ENCODE results near the gene ABR. TPM values are rescaled to one million over a fixed set of nuclear protein-coding genes. Genes with fewer than 3 reads are reported as not detected.
"Not testable (repeated sequence)": the region's sequence is repeated elsewhere in the genome, so short reads cannot be mapped to it uniquely, and the experiment has no call there.

The ABR gene
- total RNA-seq, 2 donors from 2014 or later = 36.0 to 45.8 TPM

DNA sequence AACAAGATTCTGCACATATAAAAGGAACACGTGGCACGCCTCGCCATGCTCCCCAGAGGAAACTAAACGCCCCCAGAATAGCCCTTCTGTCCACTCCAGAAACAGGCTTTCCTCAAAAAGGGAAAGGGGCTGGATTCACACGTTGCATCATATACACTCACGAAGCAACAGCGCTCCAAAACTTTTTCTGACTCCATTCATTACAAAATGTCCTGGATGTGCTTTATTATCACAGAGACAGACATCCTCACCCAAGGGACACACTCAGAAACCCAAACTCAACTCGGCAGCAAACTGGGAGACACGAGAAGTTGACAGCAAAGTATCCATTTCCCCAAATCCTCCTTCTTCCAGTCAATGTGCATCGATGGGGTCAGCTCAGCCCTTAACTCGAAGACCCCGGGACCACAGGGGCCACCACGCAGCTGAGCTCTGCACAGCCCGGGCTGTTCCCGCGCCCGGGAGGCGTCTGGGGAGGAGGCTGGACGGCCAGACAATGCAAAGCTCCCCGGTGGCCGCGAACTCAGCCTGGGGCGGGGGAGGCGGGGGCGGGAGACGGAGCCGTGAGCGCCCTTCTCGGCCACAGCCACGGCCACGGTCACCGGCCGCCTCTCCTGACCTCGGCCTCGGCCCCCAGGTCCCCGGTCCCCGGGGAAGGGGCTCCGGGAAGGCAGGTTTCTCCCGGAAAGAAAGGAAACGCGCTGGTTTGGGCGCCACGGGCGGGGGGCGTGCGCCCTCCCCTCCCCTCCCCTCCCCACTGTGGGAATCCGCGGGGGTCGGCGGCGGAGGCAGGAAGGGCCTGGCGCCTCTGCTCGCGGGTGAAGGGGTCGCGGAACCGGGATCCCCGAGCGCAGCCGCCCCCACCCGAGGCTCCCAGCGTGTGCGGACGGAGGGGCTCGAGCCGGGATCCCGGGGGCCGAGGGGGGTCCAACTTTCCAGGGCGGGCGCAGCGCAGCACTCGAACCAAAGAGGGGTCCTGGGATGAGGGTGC, 201.4 kb downstream of the ABR start:
- Mint-ChIP-seq H3K36me3 (no peaks in the 10 kb centered on the region), H3K27ac (no peak overlapping the region), H3K9me3 (no peaks in the 10 kb centered on the region)
- ATAC-seq = no peak
- no peak for DNase-seq (ENCODE audit: low spot score in 2 of 2)

DNA sequence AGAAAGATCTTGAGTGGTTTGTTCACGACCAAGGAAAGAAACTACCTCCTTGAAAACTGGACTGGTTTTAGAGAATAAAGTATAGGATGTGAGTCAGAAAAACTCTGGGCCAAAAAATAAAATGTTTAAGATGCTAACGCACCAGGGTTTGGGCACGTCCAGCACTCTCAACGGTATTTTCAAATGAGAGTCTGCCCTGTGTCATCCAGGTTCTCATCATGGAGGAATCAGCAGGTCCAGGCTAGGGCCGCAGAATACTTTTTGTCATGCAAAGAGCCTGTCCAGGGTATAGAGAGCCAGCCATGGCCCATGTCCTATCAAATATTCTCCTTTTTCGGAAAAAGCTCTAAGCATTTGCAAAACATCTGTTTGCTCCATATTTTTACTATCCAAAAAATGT, 202.6 kb downstream of the ABR start:
- no peak for DNase-seq (ENCODE audit: low spot score in 2 of 2)
- H3K9me3 Mint-ChIP-seq = no peaks in the 10 kb centered on the region
- H3K27ac Mint-ChIP-seq = no peak overlapping the region
- no peak for ATAC-seq
- no peaks in the 10 kb centered on the region for H3K36me3 Mint-ChIP-seq

DNA sequence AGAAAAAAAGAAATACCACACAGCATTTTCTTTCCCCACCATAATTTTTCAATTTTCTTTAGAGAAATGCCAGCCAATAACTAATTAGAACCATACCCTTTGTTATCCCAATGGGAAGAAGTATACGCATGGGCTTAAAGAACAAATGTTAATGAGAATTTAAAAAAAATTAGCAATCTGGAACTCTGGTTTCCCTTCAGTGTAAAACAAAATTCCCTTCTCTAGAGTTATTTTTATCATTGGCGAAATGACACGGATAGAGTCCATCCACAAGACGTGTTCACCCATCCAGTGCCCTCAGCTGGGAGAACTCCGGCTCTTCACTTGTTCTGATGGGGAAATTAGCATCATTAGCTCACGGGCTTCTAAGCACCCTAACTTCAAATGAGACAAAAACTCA, 203.5 kb downstream of the ABR start:
- no peaks in the 10 kb centered on the region for H3K9me3 Mint-ChIP-seq
- no peak for ATAC-seq
- H3K27ac Mint-ChIP-seq = no peak overlapping the region

DNA sequence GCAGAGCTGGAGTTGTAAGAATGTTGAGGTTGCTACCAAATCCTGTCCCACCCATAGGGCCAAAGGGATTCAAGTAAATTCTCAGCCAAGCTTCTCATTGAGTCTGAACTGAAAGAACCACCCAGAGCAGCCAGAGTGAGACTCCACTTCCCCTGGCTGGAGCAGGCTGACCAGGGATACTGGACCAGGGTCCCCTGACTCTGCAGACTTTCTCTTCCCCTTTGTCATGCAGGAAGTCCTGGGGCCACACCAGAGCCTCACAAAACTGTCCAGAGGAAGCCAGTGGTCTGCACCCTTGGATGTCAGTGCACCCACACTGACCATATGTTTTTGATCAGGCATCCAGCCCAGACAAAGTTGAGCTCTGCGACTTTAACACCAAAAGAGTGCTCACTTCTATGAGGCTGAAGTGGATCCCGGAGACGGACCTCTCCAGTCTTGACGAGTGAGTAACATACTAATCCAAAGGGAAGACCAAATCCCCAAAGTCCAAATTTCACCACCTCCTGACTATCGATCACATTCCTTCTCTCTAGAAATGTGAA, 204.3 kb downstream of the ABR start:
- Mint-ChIP-seq H3K36me3 (no peaks in the 10 kb centered on the region), H3K27ac (no peak overlapping the region), H3K9me3 (no peaks in the 10 kb centered on the region)
- DNase-seq (ENCODE audit: low spot score in 2 of 2) (no peak), ATAC-seq (no peak)

More for the DNA sequence above, 203.5 kb downstream of the ABR start:
- no peaks in the 10 kb centered on the region for H3K36me3 Mint-ChIP-seq
- DNase-seq (ENCODE audit: low spot score in 2 of 2) = no peak

DNA sequence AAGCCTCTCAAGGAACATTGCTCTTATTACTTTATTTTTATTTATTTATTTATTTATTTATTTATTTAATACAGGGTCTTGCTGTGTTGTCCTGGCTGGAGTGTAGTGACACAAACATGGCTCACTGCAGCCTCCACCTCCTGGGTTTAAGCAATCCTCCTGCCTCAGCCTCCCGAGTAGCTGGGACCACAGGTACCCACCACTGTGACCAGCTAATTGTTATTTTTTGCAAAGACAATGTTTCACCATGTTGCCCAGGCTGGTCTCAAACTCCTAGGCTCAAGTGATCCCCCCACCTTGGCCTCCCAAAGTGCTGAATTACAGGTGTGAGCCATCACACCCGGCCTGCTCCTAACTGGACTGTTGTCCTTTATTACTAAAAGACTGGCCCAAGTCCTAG, 205.0 kb downstream of the ABR start:
- DNase-seq (ENCODE audit: low spot score in 2 of 2); H3K27ac Mint-ChIP-seq; H3K9me3 Mint-ChIP-seq; H3K36me3 Mint-ChIP-seq; ATAC-seq: not testable (repeated sequence)

DNA sequence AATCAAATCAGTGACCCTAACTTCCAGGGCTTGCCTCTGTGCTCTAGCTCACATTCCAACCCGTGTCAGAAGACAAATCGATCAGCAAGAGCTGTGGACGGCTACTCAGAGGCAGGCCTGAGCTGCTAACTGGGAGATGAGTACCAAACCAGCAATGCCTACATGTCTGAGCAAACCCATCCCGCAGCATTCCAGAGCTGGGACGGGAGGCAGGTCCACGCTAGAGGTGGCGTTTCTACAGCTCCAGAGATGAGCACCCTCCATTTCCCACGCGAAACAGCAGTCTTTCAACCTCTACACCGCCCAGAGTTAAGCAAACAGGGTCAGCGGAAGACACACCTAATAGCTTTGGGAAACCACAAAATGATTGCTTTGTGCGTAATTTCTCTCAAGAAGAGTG, 206.7 kb downstream of the ABR start:
- no peak for DNase-seq (ENCODE audit: low spot score in 2 of 2)
- Mint-ChIP-seq H3K27ac (no peak overlapping the region), H3K9me3 (no peaks in the 10 kb centered on the region), H3K36me3 (no peaks in the 10 kb centered on the region)
- ATAC-seq = no peak

DNA sequence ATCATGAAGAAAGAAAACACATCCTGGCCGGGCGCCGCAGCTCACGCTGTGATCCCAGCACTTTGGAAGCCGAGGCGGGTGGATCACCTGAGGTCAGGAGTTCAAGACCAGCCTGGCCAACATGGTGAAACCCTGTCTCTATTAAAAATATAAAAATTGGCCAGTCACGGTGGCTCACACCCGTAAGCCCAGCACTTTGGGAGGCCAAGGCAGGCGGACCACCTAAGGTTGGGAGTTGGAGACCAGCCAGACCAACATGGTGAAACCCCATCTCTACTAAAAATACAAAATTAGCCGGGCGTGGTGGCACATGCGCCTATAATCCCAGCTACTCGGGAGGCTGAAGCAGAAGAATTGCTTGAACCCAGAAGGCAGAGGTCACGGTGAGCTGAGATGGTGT, 207.9 kb downstream of the ABR start:
- ATAC-seq; H3K9me3 Mint-ChIP-seq; H3K36me3 Mint-ChIP-seq; DNase-seq (ENCODE audit: low spot score in 2 of 2); H3K27ac Mint-ChIP-seq: not testable (repeated sequence)

DNA sequence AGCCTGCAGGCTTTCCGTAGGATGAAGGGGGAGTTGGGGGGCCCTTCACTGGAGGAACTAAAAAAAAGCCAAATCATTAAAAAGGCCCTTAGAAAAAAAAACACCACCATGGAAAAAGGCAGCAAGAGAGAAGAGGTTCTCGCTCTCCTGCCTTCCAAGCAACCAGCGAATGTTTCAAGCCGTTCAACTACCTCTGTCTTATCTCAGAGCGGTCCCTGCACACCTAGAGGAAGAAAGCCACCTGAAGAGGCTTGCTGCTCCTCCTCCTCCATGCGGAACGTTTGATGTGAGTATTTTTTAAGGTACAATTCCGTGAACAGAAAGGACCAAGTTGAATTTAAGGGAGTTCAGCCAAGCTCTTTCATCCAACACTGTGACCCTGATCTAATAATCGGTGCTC, 209.4 kb downstream of the ABR start:
- H3K36me3 Mint-ChIP-seq = no peaks in the 10 kb centered on the region
- no peak for ATAC-seq
- DNase-seq (ENCODE audit: low spot score in 2 of 2) = no peak
- no peaks in the 10 kb centered on the region for H3K9me3 Mint-ChIP-seq
- no peak overlapping the region for H3K27ac Mint-ChIP-seq

DNA sequence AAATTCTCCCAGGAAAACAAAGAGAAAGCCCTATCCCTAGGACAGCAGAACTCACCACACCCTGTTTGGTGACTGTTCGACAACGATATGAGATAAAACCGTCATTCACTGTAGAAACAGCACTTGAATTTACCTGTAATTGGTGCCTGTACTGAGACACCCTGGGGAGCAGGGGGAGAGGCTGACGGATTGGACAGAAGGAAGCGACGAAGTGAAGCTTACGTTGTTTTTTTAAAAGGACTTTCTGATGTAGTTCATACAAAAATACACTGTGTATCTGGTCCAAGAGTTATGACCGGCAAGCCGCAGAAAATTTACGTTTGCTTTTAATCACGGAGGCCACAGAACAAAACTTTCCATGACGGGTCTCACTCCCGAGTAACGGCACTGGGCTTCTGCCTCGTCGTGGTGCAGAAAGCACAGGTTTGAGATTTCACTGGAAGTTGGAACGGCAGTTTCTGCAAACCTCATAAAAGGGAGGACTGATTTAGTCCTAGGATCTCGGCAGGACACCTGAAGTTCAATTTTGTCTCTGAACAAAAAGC, 209.9 kb downstream of the ABR start:
- Mint-ChIP-seq H3K36me3 (no peaks in the 10 kb centered on the region), H3K27ac (no peak overlapping the region), H3K9me3 (no peaks in the 10 kb centered on the region)
- ATAC-seq (no peak), DNase-seq (ENCODE audit: low spot score in 2 of 2) (no peak)

DNA sequence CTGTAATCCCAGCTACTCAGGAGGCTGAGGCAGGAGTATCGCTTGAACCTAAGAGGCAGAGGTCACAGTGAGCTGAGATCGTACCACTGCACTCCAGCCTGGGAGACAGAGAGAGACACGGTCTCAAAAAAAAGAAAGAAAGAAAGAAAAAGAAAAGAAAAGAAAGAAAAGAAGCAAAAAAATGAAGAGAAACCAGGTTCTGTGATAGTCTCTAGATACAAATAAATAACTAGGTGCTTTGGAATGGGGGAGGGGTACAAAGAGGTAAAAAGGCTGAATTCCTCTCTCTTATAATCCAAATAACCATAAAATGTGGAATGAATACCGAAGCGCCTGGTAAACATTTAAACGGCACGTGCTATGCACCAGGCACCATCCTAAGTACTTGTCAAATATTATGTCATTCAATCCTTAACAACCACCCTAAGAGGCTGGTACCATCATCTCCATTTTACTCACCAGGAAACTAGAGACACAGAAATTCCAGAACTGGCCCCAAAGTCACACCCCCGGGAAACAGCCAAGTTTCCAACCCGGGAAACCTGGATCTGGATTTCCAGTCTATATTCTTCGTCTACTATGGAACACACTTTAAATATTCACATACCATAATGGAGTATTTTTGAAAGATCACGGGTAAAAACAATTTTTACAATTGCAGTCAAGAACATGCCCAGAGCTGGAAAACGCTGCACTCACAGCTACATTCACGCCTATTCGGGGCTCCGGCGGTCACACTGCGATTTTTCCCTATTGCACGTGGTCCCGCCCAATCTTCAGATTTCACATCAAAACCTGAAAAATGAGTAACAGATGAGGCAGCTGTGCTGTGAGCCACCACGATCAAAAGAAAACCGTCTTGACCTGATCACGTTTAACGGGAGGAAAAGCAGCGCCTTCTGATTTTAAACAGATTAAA, 210.7 kb downstream of the ABR start:
- Mint-ChIP-seq H3K9me3 (no peaks in the 10 kb centered on the region), H3K36me3 (no peaks in the 10 kb centered on the region), H3K27ac (no peak overlapping the region)
- DNase-seq (ENCODE audit: low spot score in 2 of 2) (no peak), ATAC-seq (no peak)

DNA sequence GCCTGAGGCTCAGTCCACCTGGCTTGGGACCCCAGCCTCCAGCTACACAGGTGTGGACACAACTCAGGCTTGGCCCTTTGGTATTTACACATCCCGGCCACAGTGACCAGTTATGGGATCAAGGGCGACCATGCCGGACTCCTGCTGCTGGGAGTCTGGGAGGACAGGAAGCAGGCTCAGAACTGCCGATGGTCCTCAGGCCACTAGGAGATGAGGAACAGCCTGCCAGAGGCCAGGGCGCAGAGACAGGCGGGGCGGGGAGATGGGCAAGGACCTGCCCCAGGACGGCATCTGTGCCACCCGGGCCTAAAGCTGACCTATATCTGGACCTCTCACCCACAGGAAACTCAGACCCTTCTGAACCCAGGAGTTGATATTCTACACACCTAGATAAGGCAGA, 212.7 kb downstream of the ABR start:
- no peaks in the 10 kb centered on the region for H3K9me3 Mint-ChIP-seq
- DNase-seq (ENCODE audit: low spot score in 2 of 2) (no peak), ATAC-seq (no peak)
- peak overlapping the region in 1 of 2 donors; percentile 29 for H3K27ac Mint-ChIP-seq
- no peaks in the 10 kb centered on the region for H3K36me3 Mint-ChIP-seq

DNA sequence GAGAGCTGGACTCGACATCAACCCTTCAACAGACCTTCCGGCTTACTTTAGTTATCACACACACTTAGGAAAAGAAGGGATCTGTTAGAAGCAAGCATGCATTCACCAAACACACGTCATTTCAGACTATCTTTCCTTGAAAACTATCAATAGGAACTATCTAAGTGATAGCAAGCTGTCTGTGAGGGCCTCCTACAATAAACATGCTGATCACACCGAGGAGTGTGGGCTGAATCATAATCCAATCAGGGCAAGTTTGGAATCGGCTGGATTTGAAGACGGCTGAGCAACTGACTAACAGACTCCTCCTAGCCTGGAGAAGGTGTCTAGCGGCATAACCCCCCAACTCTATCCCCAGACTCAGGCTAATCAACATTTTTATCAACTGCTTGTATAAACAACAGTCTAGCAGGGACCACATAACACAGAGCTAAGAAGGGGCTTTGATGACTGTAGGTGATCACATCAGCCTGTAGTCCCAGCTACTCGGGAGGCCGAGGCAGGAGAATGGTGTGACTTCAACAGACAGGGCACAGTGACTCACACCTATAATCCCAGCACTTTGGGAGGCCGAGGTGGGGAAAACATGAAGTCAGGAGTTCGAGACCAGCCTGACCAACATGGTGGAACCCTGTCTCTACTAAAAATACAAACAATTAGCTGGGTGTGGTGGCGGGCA, 214.3 kb downstream of the ABR start:
- Mint-ChIP-seq H3K27ac (no peak overlapping the region), H3K9me3 (no peaks in the 10 kb centered on the region), H3K36me3 (no peaks in the 10 kb centered on the region)
- DNase-seq (ENCODE audit: low spot score in 2 of 2) (no peak), ATAC-seq (no peak)

DNA sequence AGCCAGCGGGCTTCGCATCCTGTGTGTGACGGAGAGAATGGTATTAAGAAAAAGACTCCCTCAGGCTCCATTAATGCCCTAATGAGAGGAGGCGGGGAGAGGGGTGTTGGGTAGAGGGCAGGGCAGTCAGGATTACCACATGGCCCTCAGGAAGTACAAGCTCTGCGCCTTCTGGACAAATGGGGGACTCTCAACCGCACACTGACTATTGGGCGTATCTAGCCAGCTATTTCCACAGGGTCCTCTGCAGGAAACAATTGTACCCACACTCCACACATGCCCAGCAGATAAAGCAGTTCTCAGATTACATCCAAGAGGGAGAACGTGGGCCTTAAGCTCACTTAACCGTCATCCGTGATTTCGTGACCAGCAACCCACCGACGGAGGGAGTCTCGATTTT, 214.9 kb downstream of the ABR start:
- Mint-ChIP-seq H3K9me3 (no peaks in the 10 kb centered on the region), H3K36me3 (no peaks in the 10 kb centered on the region), H3K27ac (no peak overlapping the region)
- DNase-seq (ENCODE audit: low spot score in 2 of 2) (no peak), ATAC-seq (no peak)

DNA sequence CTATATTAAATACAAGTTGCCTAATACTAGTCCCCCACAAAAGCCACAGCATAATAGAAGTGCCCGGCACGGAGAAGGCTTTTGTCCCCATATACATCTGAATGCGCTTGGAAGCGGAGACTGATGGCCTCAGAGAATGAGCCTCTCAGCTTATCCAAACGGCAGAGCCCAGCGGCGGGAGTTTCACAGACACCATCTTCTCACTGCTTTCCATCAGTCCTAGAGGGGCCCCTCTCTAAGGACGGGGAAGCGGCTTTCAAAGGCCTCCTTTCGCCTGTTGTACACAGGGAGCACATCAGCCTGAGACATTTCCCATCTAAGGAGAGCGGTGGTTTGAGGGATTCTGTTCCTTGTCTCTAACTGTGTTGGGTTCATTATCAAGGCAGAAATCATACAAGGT, 217.1 kb downstream of the ABR start:
- Mint-ChIP-seq H3K36me3 (no peaks in the 10 kb centered on the region), H3K27ac (no peak overlapping the region), H3K9me3 (no peaks in the 10 kb centered on the region)
- ATAC-seq (no peak), DNase-seq (ENCODE audit: low spot score in 2 of 2) (no peak)

DNA sequence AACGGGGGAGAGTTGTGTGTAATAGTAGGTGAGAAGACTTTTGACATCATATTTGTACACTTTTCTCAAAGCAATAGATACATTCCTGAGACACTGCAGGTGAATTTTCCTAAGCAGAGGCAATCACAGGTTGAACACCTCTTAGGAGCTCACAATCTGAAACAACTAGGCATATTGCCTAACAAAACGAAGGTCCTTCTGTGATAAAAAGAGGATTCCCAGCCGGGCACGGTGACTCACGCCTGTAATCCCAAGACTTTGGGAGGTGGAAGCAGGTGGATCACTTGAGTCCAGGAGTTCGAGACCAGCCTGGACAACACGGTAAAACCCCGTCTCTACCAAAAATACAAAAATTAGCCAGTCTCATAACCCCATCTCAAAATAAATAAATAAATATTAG, 217.6 kb downstream of the ABR start:
- no peak for DNase-seq (ENCODE audit: low spot score in 2 of 2)
- no peak for ATAC-seq
- no peaks in the 10 kb centered on the region for H3K9me3 Mint-ChIP-seq
- no peaks in the 10 kb centered on the region for H3K36me3 Mint-ChIP-seq
- no peak overlapping the region for H3K27ac Mint-ChIP-seq

DNA sequence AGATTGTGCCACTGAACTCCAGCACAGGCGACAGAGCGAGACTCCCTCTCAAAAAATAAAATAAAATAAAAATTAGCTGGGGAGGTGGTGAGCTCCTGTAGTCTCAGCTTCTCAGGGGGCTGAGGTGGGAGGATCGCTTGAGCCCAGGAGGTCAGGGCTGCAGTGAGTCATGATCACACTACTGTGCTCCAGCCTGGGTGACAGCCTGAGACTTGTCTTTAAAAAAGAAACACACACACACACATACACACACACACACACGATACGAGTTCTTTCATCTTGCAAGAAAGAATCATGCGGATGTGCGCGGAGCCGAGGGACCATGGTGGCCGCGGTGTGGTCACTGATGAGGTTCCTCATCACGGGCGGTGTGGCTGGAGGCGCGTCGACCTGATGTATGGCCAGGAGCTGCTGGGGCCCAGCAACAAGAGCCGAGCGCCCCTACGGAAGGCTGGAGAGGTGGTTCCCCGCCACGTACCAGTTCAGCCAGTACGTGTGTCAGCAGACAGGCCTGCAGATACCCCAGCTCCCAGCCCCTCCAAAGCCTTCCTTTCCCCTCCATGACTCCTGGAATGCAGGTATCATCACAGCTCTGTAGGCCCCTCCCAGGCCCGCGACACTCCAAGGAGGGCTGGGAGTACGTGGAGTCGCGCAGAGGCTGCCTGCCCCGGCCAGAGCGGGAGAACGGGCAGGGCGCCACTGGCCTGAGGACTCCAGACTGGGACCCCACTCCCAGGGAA, 220.9 kb downstream of the ABR start:
- Mint-ChIP-seq H3K27ac (no peak overlapping the region), H3K36me3 (no peaks in the 10 kb centered on the region), H3K9me3 (no peaks in the 10 kb centered on the region)
- ATAC-seq (no peak), DNase-seq (ENCODE audit: low spot score in 2 of 2) (no peak)

Measured in activated naive CD4-positive, alpha-beta T cell treated with anti-CD3 and anti-CD28 coated beads, Interleukin-2, amount 50 U/mL, for 72 hours (primary cell).